Heart right ventricle (tissue), 16 donors: ENCODE data around the gene TRIP6. TPM values are rescaled to one million over a fixed set of nuclear protein-coding genes. Genes with fewer than 3 reads are reported as not detected.

Experiments
- ATAC-seq, 8 donors: fragments of 200-7000 bp; cut with Tn5 transposase; one replicate each; pipeline ENCODE4 v1.9.1; 2020; ENCODE audit warnings: mild to moderate bottlenecking in 8 of 8, moderate library complexity in 8 of 8, moderate number of reproducible peaks in 1 of 8
- DNase-seq, 2 donors: peaks; one replicate each; pipeline ENCODE4 v3.0.0-alpha.2; 2020
- H3K27ac ChIP-seq, 10 donors: fragments of 200-600 bp; sonication (generic) in 2 of 10; one replicate each; pipeline versions ENCODE4 v1.5.0 to v1.8.0; 2020 to 2022; ENCODE audit warnings: mild to moderate bottlenecking in 3 of 10
- H3K27me3 ChIP-seq, 7 donors: fragments of 200-600 bp; one replicate each; pipeline ENCODE4 v1.8.0; 2021 to 2022; ENCODE audit warnings: mild to moderate bottlenecking in 2 of 7
- H3K36me3 ChIP-seq, 9 donors: fragments of 200-600 bp; sonication (generic) in 1 of 9; one replicate each; pipeline versions ENCODE4 v1.5.0 to v1.8.0; 2020 to 2022; ENCODE audit warnings: mild to moderate bottlenecking in 2 of 9
- H3K4me1 ChIP-seq, 9 donors: fragments of 200-600 bp; sonication (generic) in 1 of 9; one replicate each; pipeline versions ENCODE4 v1.5.0 to v1.8.0; 2020 to 2022; ENCODE audit warnings: mild to moderate bottlenecking in 4 of 9
- H3K4me3 ChIP-seq, 10 donors: fragments of 200-600 bp; sonication (generic) in 2 of 10; one replicate each; pipeline versions ENCODE4 v1.5.0 to v1.8.0; 2020 to 2022; ENCODE audit warnings: mild to moderate bottlenecking in 7 of 10, moderate library complexity in 2 of 10
- H3K9me3 ChIP-seq, 11 donors: fragments of 200-600 bp in 10 of 11; sonication (generic) in 2 of 11; one replicate each; pipeline versions ENCODE4 v1.5.0 to v1.8.0; 2013 to 2022; ENCODE audit warnings: mild to moderate bottlenecking in 2 of 11, control low read depth in 1 of 11, moderate library complexity in 1 of 11
- WGBS, 2 donors: extraction: QIAGEN DNeasy Blood & Tissue Kit; methylation state at CpG; one replicate each; pipeline ENCODE4 v1.1.7; 2013; ENCODE audit warnings: inconsistent platforms in 1 of 2; 5-methylcytosine and 5-hydroxymethylcytosine counted together
- intact Hi-C, 10 donors: fragments of 100-400 bp; cut with DNase I; formaldehyde crosslinking; loops; one replicate each; pipeline versions ENCODE4 v1.11.1 to v1.14.2; 2022
- polyA plus RNA-seq, 2 donors: library from polyadenylated mRNA; stranded (reverse); fragments of 200-250 nt; gene quantifications; one replicate each; pipeline ENCODE4 v1.2.3, GENCODE V29; 2013
- total RNA-seq, 10 donors: library from RNA; stranded (reverse); fragmentation: NEBNext Ultra II Directional in 3 of 10; extraction: Animal tissue kit (Norgen Biotek cat#: 25700) in 3 of 10; gene quantifications; one replicate each; pipeline versions ENCODE4 v1.2.1 to v1.2.4, GENCODE V29; 2021 to 2023
- TF ChIP-seq, protein P1 (sequence below), 9 donors: fragments of 200-600 bp; sonication (generic) in 2 of 9; IDR thresholded peaks; one replicate each; pipeline versions ENCODE4 v1.5.0 to v1.8.0; 2021 to 2022; ENCODE audit warnings: antibody characterized with exemption in 9 of 9, mild to moderate bottlenecking in 5 of 9, moderate library complexity in 1 of 9
- donor health status: Arrhythmogenic right ventricular cardiomyopathy.
- donor health status: ischemic (EF 13 %, LVEDD 7.1; RV severe dilation, severe dysfunction).
- donor health status: healthy with polysubstance abuse.
- donor health status: DM: no; HTN: yes; CAD: no.
- donor health status: DM: no; HTN: no; CAD: no.
- donor health status: ischemic (EF 25% LVEDD 6.9; RV normal size, moderate dysfunction).
- donor health status: ischemic (EF 25% LVEDD 5.7; RV mildly dilated, moderate dysfunction).
- donor health status: healthy.
- donor health status: DM: yes; HTN: yes; CAD: no.
- donor health status: Ischemic cardiomyopathy.
- donor health status: ischemic (EF 35%, LVEDD 5.7; RV mildly dilated, moderate dysfunction).
- donor health status: nonischemic (EF 11% LVEDD 7.7; RV severe dilation, severe dysfunction).
- donor health status: DM: yes; HTN: yes; CAD: no.
- donor health status: PGD.
- donor health status: ischemic (EF 29% LVEDD 5.4; RV normal size, mild dysfunction).
- donor health status: nonischemic (EF 23%, LVEDD 6.1; RV moderate dilation, normal function).

Gene TRIP6
- total and polyA plus RNA-seq, 12 donors = 13.0 to 26.3 (median 17.7) TPM

GRCh38 chr7:100827330-100828226 lies 39.6 kb upstream of the TRIP6 start, which contains the start of gene EPHB4:
Gene EPHB4, minus strand, starts transcription at chr7:100827523. Its CDS starts 493 bp downstream, at chr7:100827030.
- peak within 1 kb of the TSS; percentile 73 to 95 (median 90) for H3K27ac ChIP-seq
- intact Hi-C loops = loop anchor here in 2 of 10 donors (1.0 kb wide), 1 partner anchor 9 kb away; no protein-coding TSS in a partner anchor
- H3K4me1 ChIP-seq = peaks cover 2 to 53% (median 33%) of the 10 kb centered on the region in 9 donors
- H3K36me3 ChIP-seq = peaks cover 0 to 19% (median 0%) of the 10 kb centered on the region in 9 donors
- 0 to 1% methylated on average over 63 to 79 of the region's 80 CpGs for WGBS, 2 donors
- H3K9me3 ChIP-seq = no peaks in the 10 kb centered on the region
- peaks cover 0 to 45% (median 5%) of the 10 kb centered on the region in 7 donors for H3K27me3 ChIP-seq
- ATAC-seq = peak; percentile 61 to 80 (median 76)
- peak within 1 kb of the TSS; percentile 42 to 89 (median 74) for H3K4me3 ChIP-seq
- peak; percentile 84 to 90 for DNase-seq
- TF ChIP-seq, protein P1, sequence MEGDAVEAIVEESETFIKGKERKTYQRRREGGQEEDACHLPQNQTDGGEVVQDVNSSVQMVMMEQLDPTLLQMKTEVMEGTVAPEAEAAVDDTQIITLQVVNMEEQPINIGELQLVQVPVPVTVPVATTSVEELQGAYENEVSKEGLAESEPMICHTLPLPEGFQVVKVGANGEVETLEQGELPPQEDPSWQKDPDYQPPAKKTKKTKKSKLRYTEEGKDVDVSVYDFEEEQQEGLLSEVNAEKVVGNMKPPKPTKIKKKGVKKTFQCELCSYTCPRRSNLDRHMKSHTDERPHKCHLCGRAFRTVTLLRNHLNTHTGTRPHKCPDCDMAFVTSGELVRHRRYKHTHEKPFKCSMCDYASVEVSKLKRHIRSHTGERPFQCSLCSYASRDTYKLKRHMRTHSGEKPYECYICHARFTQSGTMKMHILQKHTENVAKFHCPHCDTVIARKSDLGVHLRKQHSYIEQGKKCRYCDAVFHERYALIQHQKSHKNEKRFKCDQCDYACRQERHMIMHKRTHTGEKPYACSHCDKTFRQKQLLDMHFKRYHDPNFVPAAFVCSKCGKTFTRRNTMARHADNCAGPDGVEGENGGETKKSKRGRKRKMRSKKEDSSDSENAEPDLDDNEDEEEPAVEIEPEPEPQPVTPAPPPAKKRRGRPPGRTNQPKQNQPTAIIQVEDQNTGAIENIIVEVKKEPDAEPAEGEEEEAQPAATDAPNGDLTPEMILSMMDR (IDR thresholded peaks at IDR 0.05) = peak in 7 of 9 donors; percentile 22 to 61 (median 42)

- Histone ChIP-seq H3K36me3 (peaks cover 0 to 2% (median 0%) of the 10 kb centered on the region in 9 donors), H3K27me3 (peaks cover 0 to 45% (median 5%) of the 10 kb centered on the region in 7 donors), H3K4me1 (peaks cover 2 to 43% (median 31%) of the 10 kb centered on the region in 9 donors), H3K9me3 (no peaks in the 10 kb centered on the region), H3K4me3 (peak overlapping the region in 8 of 10 donors; percentile 15 to 89 (median 74)), H3K27ac (peak overlapping the region; percentile 53 to 95 (median 90))
- DNase-seq (peak; percentile 73 to 79), ATAC-seq (peak; percentile 16 to 69 (median 62))
- intact Hi-C loops = no loop called here
- 27 to 30% methylated on average over 20 of the region's 20 CpGs for WGBS, 2 donors
- TF ChIP-seq, protein P1 (IDR thresholded peaks at IDR 0.05) = no peak
These were observed 38.0 kb upstream of the TRIP6 start for GRCh38 chr7:100829150-100829716.

- Histone ChIP-seq H3K4me1 (peaks cover 0 to 31% (median 23%) of the 10 kb centered on the region in 9 donors), H3K36me3 (no peaks in the 10 kb centered on the region), H3K27ac (peak overlapping the region in 3 of 10 donors; percentile 90 to 93 (median 92)), H3K27me3 (peaks cover 0 to 41% (median 5%) of the 10 kb centered on the region in 7 donors), H3K9me3 (no peaks in the 10 kb centered on the region), H3K4me3 (no peak overlapping the region)
- DNase-seq = no peak
- TF ChIP-seq, protein P1 (IDR thresholded peaks at IDR 0.05) = no peak
- 89 to 96% methylated on average over 4 of the region's 4 CpGs for WGBS, 2 donors
- intact Hi-C loops = no loop called here
- no peak for ATAC-seq
These were observed 36.8 kb upstream of the TRIP6 start for GRCh38 chr7:100830396-100830795.

- Histone ChIP-seq H3K36me3 (no peaks in the 10 kb centered on the region), H3K9me3 (no peaks in the 10 kb centered on the region), H3K4me3 (no peak overlapping the region), H3K27me3 (peaks cover 0 to 22% (median 4%) of the 10 kb centered on the region in 7 donors), H3K27ac (no peak overlapping the region), H3K4me1 (peaks cover 2 to 44% (median 25%) of the 10 kb centered on the region in 9 donors)
- intact Hi-C loops = no loop called here
- TF ChIP-seq, protein P1 (IDR thresholded peaks at IDR 0.05) = no peak
- ATAC-seq (no peak), DNase-seq (no peak)
- WGBS, 2 donors = 90 to 98% methylated on average over 5 of the region's 5 CpGs
These were observed 34.9 kb upstream of the TRIP6 start for GRCh38 chr7:100832281-100832633.
